WI38 (cell line): ENCODE data around the gene ANKRD34C.

ENCODE experiments used
- H3K4me3 ChIP-seq: 2 replicates; pipeline ENCODE4 v1.5.1; 2011; ENCODE audit warnings: low read depth, mild to moderate bottlenecking, control low read depth, low read length
- CTCF ChIP-seq: IDR thresholded peaks from 2 replicates; pipeline ENCODE4 v1.5.1; 2012; ENCODE audit warnings: low read depth, mild to moderate bottlenecking, control low read depth, low read length

ANKRD34C gene

GRCh38 chr15:79296583-79296982, 14.1 kb downstream of the ANKRD34C start:
- no peak overlapping the region for H3K4me3 ChIP-seq
- no peak for TF ChIP-seq CTCF

- no peak for TF ChIP-seq CTCF
- no peak overlapping the region for H3K4me3 ChIP-seq
These were observed 16.8 kb downstream of the ANKRD34C start for GRCh38 chr15:79299126-79299840.

GRCh38 chr15:79299841-79300235, 17.3 kb downstream of the ANKRD34C start:
- no peak for TF ChIP-seq CTCF

GRCh38 chr15:79307251-79307650, 24.7 kb downstream of the ANKRD34C start:
- TF ChIP-seq CTCF, result no peak
- no peak overlapping the region for H3K4me3 ChIP-seq

More at GRCh38 chr15:79299841-79300235, 17.3 kb downstream of the ANKRD34C start:
- no peak overlapping the region for H3K4me3 ChIP-seq

- TF ChIP-seq CTCF, result no peak
- no peak overlapping the region for H3K4me3 ChIP-seq
These were observed 26.4 kb downstream of the ANKRD34C start for GRCh38 chr15:79308874-79309273.

GRCh38 chr15:79310612-79310984, 28.1 kb downstream of the ANKRD34C start:
- TF ChIP-seq CTCF, result no peak
- peak overlapping the region; percentile 92 for H3K4me3 ChIP-seq

GRCh38 chr15:79310985-79311900, 28.7 kb downstream of the ANKRD34C start, which contains the start of gene TMED3:
Gene TMED3, plus strand, starts transcription at chr15:79311112. Its CDS starts 138 bp downstream, at chr15:79311250.
- peak within 1 kb of the TSS; percentile 92 for H3K4me3 ChIP-seq
- TF ChIP-seq CTCF, result 0 out of 2 replicates have a peak, but pooled peaks have one; percentile 23
